Activated CD8-positive, alpha-beta T cell treated with anti-CD3 and anti-CD28 coated beads for 36 hours (primary cell): ENCODE measurements around the gene C8A. TPM values are rescaled to one million over a fixed set of nuclear protein-coding genes. Genes with fewer than 3 reads are reported as not detected.

Source experiments
- ATAC-seq: fragments of 200-7000 bp; cut with Tn5 transposase; one replicate; pipeline ENCODE4 v1.10.0; 2021; ENCODE audit warnings: mild to moderate bottlenecking, moderate library complexity
- CTCF ChIA-PET: fragments of 350-600 bp; sonication (Branson Sonifier 250); formaldehyde crosslinking; loops from one replicate; lab custom pipeline; 2021; ENCODE audit warnings: antibody characterized with exemption; lab: Charles Lee
- POLR2A ChIA-PET: fragments of 350-600 bp; sonication (Branson Sonifier 250); formaldehyde crosslinking; loops from one replicate; lab custom pipeline; 2021; ENCODE audit warnings: antibody characterized with exemption; lab: Charles Lee
- DNase-seq: peaks from one replicate; pipeline ENCODE4 v3.0.0-alpha.2; 2020
- H3K27ac Mint-ChIP-seq: one replicate; pipeline ENCODE4 v1.8.0; 2021; ENCODE audit warnings: mild to moderate bottlenecking, mixed read lengths
- H3K27me3 Mint-ChIP-seq: one replicate; pipeline ENCODE4 v1.8.0; 2021; ENCODE audit warnings: mixed read lengths
- H3K36me3 Mint-ChIP-seq: one replicate; pipeline ENCODE4 v1.8.0; 2021; ENCODE audit warnings: low read depth, mixed read lengths
- H3K4me1 Mint-ChIP-seq: one replicate; pipeline ENCODE4 v1.8.0; 2021; ENCODE audit warnings: low read depth, mixed read lengths
- H3K4me3 Mint-ChIP-seq: one replicate; pipeline ENCODE4 v1.8.0; 2021; ENCODE audit warnings: mild to moderate bottlenecking, moderate library complexity, mixed read lengths
- H3K9me3 Mint-ChIP-seq: one replicate; pipeline ENCODE4 v1.8.0; 2021; ENCODE audit warnings: mixed read lengths
- CTCF ChIP-seq: fragments of 200-600 bp; IDR thresholded peaks from one replicate; pipeline ENCODE4 v1.8.0; 2022; ENCODE audit warnings: antibody characterized with exemption, mild to moderate bottlenecking
- intact Hi-C: fragments of 100-400 bp; cut with micrococcal nuclease; formaldehyde crosslinking; loops from one replicate; pipeline ENCODE4 v1.10.0; 2022
- total RNA-seq, 2 experiments: library from RNA; stranded (reverse); gene quantifications; one replicate each; pipeline ENCODE4 v1.2.3, GENCODE V29; 2021

The C8A gene
- total RNA-seq, 2 experiments from 2014 or later = not detected

GRCh38 chr1:56816264-56816663 is 38.3 kb upstream of the C8A start:
- Mint-ChIP-seq H3K27ac (no peak overlapping the region), H3K36me3 (no peaks in the 10 kb centered on the region), H3K4me1 (no peaks in the 10 kb centered on the region), H3K9me3 (no peaks in the 10 kb centered on the region), H3K27me3 (peaks cover 13% of the 10 kb centered on the region), H3K4me3 (no peak overlapping the region)
- ChIA-PET CTCF (no interaction called here), POLR2A (no interaction called here)
- no peak for ATAC-seq
- no peak for DNase-seq
- no peak for TF ChIP-seq CTCF
- intact Hi-C loops = no loop called here

- H3K36me3 Mint-ChIP-seq = no peaks in the 10 kb centered on the region
- TF ChIP-seq CTCF = no peak
- H3K4me3 Mint-ChIP-seq = no peak overlapping the region
- H3K4me1 Mint-ChIP-seq = no peaks in the 10 kb centered on the region
- no peak overlapping the region for H3K27ac Mint-ChIP-seq
- DNase-seq (no peak), ATAC-seq (no peak)
- no peaks in the 10 kb centered on the region for H3K9me3 Mint-ChIP-seq
- ChIA-PET POLR2A (no interaction called here), CTCF (no interaction called here)
- intact Hi-C loops = no loop called here
- H3K27me3 Mint-ChIP-seq = peaks cover 16% of the 10 kb centered on the region
Measured at GRCh38 chr1:56816909-56817308, 37.7 kb upstream of the C8A start.

GRCh38 chr1:56817716-56818463 is 36.7 kb upstream of the C8A start:
- H3K27ac Mint-ChIP-seq = no peak overlapping the region
- intact Hi-C loops = no loop called here
- H3K9me3 Mint-ChIP-seq = no peaks in the 10 kb centered on the region
- POLR2A ChIA-PET = no interaction called here
- CTCF ChIA-PET = interaction anchor here (0.6 to 0.7 kb wide), 2 partner anchors 13 to 772 kb away, joined by 3 read pairs; no protein-coding TSS in a partner anchor
- H3K4me1 Mint-ChIP-seq = no peaks in the 10 kb centered on the region
- H3K36me3 Mint-ChIP-seq = no peaks in the 10 kb centered on the region
- DNase-seq (no peak), ATAC-seq (no peak)
- no peak for TF ChIP-seq CTCF
- no peak overlapping the region for H3K4me3 Mint-ChIP-seq
- H3K27me3 Mint-ChIP-seq = peaks cover 11% of the 10 kb centered on the region

DNA sequence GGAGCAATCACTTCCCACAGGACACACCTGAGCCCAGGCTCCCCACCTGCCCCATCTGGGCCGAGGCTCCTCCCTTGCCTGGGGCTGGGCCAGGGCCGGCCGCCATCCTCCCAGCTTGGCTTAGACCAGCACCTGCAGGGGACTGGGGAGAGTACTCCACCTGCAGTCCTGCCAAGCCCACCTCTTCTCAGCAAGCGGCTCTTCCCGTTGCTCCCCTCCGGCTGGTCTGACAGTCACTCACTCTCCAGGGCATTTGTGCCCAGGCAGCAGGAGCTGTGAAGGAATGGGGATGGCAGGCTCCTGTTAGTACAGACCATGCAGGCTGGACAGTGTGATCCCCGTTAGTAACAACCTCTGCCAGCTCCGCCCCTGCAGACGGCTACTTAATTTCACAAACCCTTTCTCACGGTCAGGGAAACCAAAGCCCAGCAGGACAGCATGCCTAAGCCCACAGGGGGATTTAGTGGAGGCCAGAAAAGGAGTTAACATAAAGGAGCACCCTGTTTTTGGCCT is 35.2 kb upstream of the C8A start, which contains the start of gene FYB2:
Gene FYB2, minus strand, starts transcription at position 18 of the 513 bp plus-strand sequence. CDS start 114 bp downstream, outside the sequence.
- POLR2A ChIA-PET = no interaction called here
- intact Hi-C loops = no loop called here
- Mint-ChIP-seq H3K9me3 (no peaks in the 10 kb centered on the region), H3K27me3 (peaks cover 10% of the 10 kb centered on the region), H3K27ac (no peak within 1 kb of the TSS), H3K4me3 (no peak within 1 kb of the TSS), H3K36me3 (no peaks in the 10 kb centered on the region), H3K4me1 (no peaks in the 10 kb centered on the region)
- TF ChIP-seq CTCF = no peak
- ATAC-seq (no peak), DNase-seq (no peak)
- CTCF ChIA-PET = interaction anchor here (2.8 kb wide), 1 partner anchor 11 kb away, joined by 14 read pairs; no protein-coding TSS in a partner anchor

- Mint-ChIP-seq H3K9me3 (no peaks in the 10 kb centered on the region), H3K4me3 (no peak overlapping the region), H3K27ac (no peak overlapping the region), H3K27me3 (peaks cover 6% of the 10 kb centered on the region), H3K4me1 (no peaks in the 10 kb centered on the region), H3K36me3 (no peaks in the 10 kb centered on the region)
- POLR2A ChIA-PET = no interaction called here
- CTCF ChIA-PET = interaction anchor here (0.9 to 2.8 kb wide), 10 partner anchors 10 to 213 kb away, joined by 3 to 14 read pairs (median 4); no protein-coding TSS in a partner anchor
- TF ChIP-seq CTCF = peak; percentile 87
- peak; percentile 75 for ATAC-seq
- DNase-seq = peak; percentile 82
- intact Hi-C loops = no loop called here
Measured at GRCh38 chr1:56820755-56821461, 33.7 kb upstream of the C8A start.
